HG03354 (cell line): Measurements from ENCODE around the gene CFAP70.
"Not testable (repeated sequence)": the region's sequence is repeated elsewhere in the genome, so short reads cannot be mapped to it uniquely, and the experiment has no call there.

ENCODE experiments used
- ATAC-seq: cut with Tn5 transposase; IDR thresholded peaks from one replicate; pipeline ENCODE4 v1.9.1; 2021; ENCODE audit warnings: mild to moderate bottlenecking; ENCODE audit not compliant: unreplicated experiment, poor library complexity, severe bottlenecking

CFAP70 gene

GRCh38 chr10:73358331-73359279, at the start of gene CFAP70:
TSS of gene CFAP70 (minus strand) at chr10:73358864. CDS start at chr10:73354796, 4,068 bp downstream.
- ATAC-seq: peak; percentile 92

DNA sequence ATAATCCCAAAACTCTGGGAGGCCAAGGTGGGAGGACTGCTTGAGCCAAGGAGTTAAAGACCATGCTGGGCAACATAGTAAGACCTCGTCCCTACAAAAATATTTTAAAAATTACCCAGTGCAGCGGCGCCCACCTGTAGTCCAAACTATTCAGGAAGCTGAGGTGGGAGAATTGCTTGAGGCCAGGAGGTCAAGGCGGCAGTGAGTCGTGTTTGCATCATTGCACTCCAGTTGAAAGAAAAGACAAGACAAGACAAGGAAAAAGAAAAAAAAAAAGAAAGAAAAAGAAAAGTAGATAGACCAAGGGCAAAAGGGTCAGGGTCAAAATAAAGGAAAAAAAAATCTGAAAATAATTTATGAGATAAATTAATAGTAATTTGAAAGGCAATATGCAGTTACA, 49.4 kb upstream of the CFAP70 start:
- no peak for ATAC-seq

- ATAC-seq: no peak
Measured at GRCh38 chr10:73407495-73407894, 48.8 kb upstream of the CFAP70 start.

DNA sequence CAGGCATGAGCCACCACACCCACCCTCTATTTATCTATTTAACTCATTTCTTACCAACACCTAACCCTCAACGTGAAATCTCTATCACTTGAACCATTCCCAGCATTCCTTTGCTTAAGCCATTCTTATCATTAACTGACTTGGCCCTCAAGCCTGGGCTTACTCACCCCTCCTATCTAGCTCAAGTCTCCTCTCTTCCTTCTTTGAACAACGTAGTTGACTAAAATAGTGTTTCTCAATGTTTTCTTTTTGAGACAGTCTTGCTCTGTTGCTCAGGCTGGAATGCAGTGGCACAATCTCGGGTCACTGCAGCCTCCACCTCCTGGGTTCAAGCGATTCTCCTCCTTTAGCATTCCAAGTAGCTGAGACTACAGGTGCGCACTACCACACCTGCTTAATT, 48.2 kb upstream of the CFAP70 start:
- no peak for ATAC-seq

DNA sequence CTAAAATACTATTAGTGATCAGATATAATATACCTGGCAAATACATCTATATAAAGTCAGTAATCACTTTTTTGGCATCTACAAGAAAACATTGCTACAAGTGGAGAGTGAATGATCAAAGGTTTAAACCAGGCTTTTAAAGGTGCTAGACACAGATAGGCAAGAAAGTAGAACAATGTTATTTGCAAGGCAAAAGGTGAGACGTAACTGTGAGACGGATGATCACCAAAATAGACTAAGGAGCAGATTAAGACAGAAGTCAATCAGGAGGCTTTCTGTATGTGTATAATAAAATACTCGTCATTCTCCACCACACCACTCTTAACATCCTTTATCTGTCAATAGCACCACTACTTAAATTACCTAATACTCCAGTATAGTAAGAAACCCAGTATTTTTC, 46.9 kb upstream of the CFAP70 start:
- ATAC-seq: no peak

DNA sequence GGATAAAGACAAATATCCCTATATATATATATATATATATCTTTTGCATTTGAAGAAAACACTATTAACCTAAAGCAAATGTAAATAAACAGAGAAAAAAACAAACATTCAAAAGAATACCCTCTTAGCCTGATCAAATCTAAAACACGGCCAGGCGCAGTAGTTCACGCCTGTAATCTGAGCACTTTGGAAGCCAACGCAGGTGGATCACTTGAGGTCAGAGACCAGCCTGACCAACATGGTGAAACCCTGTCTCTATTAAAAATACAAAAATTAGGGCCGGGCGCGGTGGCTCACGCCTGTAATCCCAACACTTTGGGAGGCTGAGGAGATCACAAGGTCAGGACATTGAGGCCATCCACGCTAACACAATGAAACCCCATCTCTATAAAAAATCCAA, 46.0 kb upstream of the CFAP70 start:
- no peak for ATAC-seq

DNA sequence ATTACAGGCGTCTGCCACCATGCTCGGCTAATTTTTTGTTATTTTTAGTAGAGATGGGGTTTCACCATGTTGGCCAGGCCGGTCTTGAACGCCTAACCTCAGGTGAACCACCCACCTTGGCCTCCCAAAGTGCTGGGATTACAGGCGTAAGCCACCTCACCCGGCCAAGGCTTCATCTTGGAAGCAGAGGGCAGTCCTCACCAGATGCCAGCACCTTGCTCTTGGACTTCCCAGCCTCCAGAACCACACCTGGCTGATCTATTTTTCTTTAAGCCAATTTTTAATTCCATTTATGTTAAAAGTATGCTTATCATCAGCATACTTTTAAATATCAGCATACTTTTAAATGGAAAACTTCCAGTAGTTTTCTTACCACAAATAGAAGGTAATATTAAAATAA, 43.0 kb upstream of the CFAP70 start:
- no peak for ATAC-seq

- no peak for ATAC-seq
Measured at GRCh38 chr10:73399063-73399462, 40.4 kb upstream of the CFAP70 start.

GRCh38 chr10:73398024-73398423, 39.4 kb upstream of the CFAP70 start:
- no peak for ATAC-seq

- not testable (repeated sequence) for ATAC-seq
Measured at GRCh38 chr10:73394325-73394724, 35.7 kb upstream of the CFAP70 start.

DNA sequence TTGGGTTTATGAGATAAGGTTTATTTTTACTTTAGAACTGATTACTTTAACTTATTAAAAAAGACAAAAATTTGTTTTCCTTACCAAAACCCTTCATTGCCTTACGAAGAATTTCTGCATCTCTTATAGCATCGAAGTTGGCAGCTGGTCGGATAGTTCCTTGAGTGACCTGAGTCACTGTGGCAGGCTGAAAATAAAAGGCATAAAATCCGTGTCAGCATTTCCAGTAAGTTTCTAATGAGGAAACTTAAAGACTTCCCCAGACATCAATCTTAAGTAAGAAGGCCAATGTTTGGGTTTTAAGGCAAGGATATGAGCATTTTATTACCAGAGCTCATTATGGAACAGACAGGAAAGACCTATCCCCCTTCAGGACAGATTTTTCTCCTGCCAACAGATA, 29.6 kb upstream of the CFAP70 start:
- ATAC-seq: no peak

GRCh38 chr10:73386583-73386982, 27.9 kb upstream of the CFAP70 start:
- ATAC-seq: no peak

DNA sequence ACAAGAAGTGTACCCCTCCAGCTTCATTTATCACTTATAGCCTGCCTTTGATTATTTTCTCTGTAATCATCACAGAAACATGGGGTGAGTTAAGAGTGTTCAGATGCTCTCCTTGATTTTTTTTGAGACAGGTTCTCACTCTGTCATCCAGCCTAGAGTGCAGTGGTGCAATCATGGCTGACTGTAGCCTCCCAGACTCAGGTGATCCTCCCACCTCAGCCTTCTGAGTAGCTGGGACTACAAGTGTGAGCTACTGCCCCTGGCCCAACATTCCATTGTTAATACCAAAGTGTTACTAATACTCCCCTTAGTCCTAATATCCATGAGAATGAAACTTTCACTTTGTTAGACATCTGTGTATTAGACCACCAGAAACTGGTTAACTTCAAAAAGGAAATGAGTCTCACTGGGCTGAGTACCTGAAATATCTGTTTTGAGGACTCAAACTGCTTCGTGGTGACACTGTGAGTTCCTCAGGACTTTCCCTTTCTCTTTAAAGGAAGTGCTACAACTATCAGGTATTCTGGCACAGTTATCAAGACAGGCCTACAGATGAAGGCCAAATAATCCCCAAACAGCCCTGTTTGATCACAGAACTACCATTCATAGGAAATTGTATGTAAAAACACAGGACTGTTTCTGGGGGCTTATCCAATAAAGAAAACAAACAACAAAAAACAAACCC, 20.5 kb upstream of the CFAP70 start:
- ATAC-seq: no peak

- no peak for ATAC-seq
Measured at GRCh38 chr10:73376679-73377078, 18.0 kb upstream of the CFAP70 start.

DNA sequence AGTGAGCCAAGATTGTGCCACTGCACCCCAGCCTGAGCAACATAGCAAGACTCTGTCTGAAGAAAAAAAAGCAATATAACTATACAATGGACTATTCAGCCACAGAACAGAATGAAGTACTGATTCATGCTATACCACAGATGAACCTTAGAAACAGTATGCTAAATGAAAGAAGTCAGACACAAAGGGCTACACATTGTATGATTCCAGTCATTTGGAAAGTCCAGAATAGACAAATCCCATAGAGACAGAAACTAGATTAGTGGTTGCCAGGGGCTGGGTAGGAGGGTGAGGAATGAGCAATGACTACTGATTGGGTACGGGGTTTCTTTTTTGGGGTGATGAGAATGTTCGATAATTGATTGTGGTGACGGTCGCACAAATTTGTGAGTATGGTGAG, 9.6 kb upstream of the CFAP70 start:
- ATAC-seq: no peak

GRCh38 chr10:73366381-73367298, 8.0 kb upstream of the CFAP70 start:
- no peak for ATAC-seq

DNA sequence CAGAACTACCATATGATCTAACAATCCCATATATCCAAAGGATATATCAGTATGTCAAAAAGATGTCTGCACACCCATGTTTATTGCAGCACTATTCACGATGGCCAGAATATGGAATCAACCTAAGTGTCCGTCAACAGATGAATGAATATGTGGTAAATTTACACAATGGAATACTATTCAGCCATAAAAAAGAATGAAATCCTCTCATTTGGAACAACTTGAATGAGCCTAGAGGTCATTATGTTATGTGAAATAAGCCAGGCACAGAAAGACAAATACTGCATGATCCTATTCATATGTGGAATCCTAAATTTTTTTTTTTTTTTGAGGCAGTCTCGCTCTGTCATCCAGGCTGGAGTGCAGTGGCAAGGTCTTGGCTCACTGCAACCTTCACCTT, 6.3 kb upstream of the CFAP70 start:
- no peak for ATAC-seq

- no peak for ATAC-seq
Measured at GRCh38 chr10:73359492-73359891, 828 bp upstream of the CFAP70 start.

DNA sequence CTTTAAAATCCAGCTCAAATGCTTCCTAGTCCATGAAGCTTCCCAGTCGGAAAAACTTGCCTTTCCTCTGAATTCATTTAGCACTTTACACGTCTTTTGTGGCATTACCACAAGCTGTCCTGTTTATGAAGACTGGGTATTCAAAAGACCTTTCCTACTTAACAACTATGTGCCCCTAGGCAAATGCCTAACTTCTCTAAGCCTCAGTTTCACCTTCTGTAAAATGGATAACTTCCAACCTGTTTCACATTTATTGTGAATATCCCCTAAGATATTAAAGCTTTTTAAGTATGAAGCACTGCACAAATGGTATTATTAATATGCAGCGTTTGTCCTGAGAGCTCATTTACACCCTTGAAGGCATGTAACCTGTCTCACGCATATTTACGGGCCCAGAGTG, 843 bp downstream of the CFAP70 start:
- no peak for ATAC-seq

GRCh38 chr10:73357166-73357565, 1.5 kb downstream of the CFAP70 start:
- no peak for ATAC-seq
